Testis (tissue), 3 donors: ENCODE measurements around the gene GPR146. TPM values are rescaled to one million over a fixed set of nuclear protein-coding genes. Genes with fewer than 3 reads are reported as not detected.

Source experiments
- DNase-seq: peaks from one replicate; pipeline ENCODE4 v3.0.0-alpha.2; 2019
- H3K27ac ChIP-seq, 2 donors: fragments of 200-600 bp; sonication (generic); one replicate each; pipeline ENCODE4 v1.5.1; 2019
- H3K27me3 ChIP-seq: fragments of 200-600 bp; sonication (generic); one replicate; pipeline ENCODE4 v1.5.1; 2019
- H3K36me3 ChIP-seq: fragments of 200-600 bp; sonication (generic); one replicate; pipeline ENCODE4 v1.5.1; 2017; ENCODE audit warnings: low read depth; ENCODE audit errors: missing control alignments
- H3K4me1 ChIP-seq: fragments of 200-600 bp; sonication (generic); one replicate; pipeline ENCODE4 v1.5.1; 2019
- H3K4me3 ChIP-seq, 2 donors: fragments of 200-600 bp; sonication (generic); one replicate each; pipeline ENCODE4 v1.5.1; 2017 to 2019
- H3K9me3 ChIP-seq: fragments of 200-600 bp; sonication (generic); one replicate; pipeline ENCODE4 v1.5.1; 2017
- POLR2A ChIP-seq: fragments of 450-650 bp; IDR thresholded peaks from one replicate; pipeline ENCODE4 v1.6.1; 2017; ENCODE audit warnings: antibody characterized with exemption, mild to moderate bottlenecking, moderate library complexity
- WGBS, 2 donors: methylation state at CpG; one replicate each; pipeline ENCODE4 v1.1.5; 2018; 5-methylcytosine and 5-hydroxymethylcytosine counted together
- intact Hi-C: fragments of 100-400 bp; cut with DNase I; formaldehyde crosslinking; loops from one replicate; pipeline ENCODE4 v1.15.1; 2023; ENCODE audit warnings: low total_unique reads
- polyA plus RNA-seq: library from polyadenylated mRNA; stranded (reverse); fragments of 350-450 nt; fragmentation: Illumina TruSeq; extraction: RNeasy Lipid Tissue Mini Kit (QIAGEN cat#74804); gene quantifications from one replicate; pipeline ENCODE4 v1.2.3, GENCODE V29; 2014; ENCODE audit warnings: low read depth, low replicate concordance; ENCODE audit not compliant: insufficient read depth
- total RNA-seq, 2 donors: library from RNA; depleted of rRNA; stranded (reverse); fragments of >200 nt; gene quantifications; one replicate each; pipeline ENCODE4 v1.2.3, GENCODE V29; 2016
- TF ChIP-seq, protein P1 (sequence below), 3 experiments: fragments of 450-650 bp in 2 of 3; fragments of 200-600 bp in 1 of 3; sonication (generic) in 1 of 3; IDR thresholded peaks; one replicate each; pipeline ENCODE4 v1.5.1; 2016 to 2019; ENCODE audit warnings: antibody characterized with exemption in 3 of 3, mild to moderate bottlenecking in 2 of 3, moderate library complexity in 1 of 3

The GPR146 gene
- total and polyA plus RNA-seq, 3 donors from 2014 or later, result 5.3 to 14.4 (median 14.2) TPM

DNA sequence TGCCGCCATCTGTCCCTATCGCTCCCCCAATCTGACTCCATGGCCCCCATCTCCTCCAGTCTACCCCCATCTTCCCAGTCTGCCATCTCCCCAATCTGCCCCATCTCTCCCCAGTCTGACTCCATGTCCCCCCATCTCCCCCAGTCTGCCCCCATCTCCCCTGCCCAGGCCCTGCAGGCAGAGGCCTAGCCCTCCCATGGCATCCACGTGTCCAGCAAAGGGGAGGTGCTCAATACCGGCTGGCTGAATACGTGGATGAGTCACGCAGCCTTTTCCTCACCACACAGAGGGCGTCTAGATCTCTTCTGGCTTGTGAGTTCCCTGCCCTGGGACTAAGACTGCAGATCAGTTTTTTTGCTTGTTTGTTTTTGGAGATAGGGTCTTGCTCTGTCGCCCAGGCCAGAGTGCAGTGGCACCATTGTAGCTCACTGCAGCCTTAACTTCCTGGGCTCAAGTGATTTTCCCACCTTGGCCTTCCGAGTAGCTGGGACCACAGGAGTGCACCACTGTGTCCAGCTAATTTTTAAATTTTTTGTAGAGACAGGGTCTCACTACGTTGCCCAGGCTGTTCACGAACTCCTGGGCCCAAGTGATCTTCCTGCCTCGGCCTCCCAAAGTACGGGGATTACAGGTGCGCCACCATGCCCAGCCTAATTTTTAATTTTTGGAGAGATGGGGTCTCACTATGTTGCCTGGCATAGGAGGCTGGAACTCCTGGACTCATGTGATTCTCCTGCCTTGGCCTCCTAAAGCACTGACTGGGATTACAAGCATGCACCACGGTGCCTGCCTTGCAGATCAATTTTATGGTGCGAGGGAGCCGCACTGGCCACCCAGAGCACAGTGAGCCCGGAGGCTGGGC, 15.3 kb upstream of the GPR146 start:
- TF ChIP-seq POLR2A, result no peak
- TF ChIP-seq, protein P1, sequence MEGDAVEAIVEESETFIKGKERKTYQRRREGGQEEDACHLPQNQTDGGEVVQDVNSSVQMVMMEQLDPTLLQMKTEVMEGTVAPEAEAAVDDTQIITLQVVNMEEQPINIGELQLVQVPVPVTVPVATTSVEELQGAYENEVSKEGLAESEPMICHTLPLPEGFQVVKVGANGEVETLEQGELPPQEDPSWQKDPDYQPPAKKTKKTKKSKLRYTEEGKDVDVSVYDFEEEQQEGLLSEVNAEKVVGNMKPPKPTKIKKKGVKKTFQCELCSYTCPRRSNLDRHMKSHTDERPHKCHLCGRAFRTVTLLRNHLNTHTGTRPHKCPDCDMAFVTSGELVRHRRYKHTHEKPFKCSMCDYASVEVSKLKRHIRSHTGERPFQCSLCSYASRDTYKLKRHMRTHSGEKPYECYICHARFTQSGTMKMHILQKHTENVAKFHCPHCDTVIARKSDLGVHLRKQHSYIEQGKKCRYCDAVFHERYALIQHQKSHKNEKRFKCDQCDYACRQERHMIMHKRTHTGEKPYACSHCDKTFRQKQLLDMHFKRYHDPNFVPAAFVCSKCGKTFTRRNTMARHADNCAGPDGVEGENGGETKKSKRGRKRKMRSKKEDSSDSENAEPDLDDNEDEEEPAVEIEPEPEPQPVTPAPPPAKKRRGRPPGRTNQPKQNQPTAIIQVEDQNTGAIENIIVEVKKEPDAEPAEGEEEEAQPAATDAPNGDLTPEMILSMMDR (IDR thresholded peaks at IDR 0.05), result no peak
- H3K27me3 ChIP-seq, result no peaks in the 10 kb centered on the region
- peak overlapping the region; percentile 75 to 85 for H3K4me3 ChIP-seq
- DNase-seq, result peak; percentile 94
- intact Hi-C loops, result no loop called here
- H3K27ac ChIP-seq, result peak overlapping the region; percentile 95 to 98
- peaks cover 14% of the 10 kb centered on the region for H3K4me1 ChIP-seq
- no peaks in the 10 kb centered on the region for H3K9me3 ChIP-seq
- H3K36me3 ChIP-seq, result no peaks in the 10 kb centered on the region
- 51 to 57% methylated on average over 17 to 18 of the region's 18 CpGs for WGBS, 2 donors

DNA sequence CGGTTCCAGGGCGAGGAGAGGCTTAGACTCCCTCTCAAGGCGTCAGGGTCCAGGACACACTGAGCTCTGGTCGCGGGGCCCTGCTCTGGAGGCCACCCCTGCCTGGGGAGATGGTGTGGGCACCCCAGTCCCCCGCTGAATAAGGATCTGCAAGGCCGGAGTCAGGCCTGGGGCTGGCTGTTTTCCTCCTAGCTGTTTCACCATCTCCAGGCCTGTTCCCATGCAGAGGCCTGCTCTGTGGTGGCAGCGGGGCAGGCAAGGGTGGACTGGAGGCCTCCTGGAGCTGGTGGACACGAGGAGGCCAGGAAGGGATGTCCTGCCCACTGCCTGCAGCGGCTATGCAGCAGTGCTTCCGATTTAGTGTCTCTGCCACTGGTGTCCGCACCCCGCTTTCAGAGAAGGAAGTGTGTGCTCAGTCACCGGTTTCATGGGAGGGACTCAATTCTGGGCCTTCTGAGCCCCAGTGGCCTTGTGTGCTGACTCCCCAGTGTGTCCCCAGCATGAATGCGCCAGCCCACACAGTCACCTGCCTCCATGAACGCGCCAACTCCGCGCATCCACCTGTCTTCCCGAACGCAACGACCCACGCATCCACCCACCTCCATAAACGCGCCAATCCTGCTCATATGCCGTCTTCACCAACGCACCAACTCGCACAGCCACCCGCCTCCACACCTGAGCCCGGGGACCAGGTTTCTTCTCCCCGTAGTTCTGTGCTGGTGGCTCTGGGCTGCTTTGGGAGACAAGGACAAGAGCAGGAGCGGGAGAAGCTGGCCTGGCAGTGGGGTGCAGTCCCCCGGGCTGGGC, 14.5 kb upstream of the GPR146 start:
- intact Hi-C loops, result no loop called here
- no peak for DNase-seq
- WGBS, 2 donors, result 91 to 96% methylated on average over 26 to 33 of the region's 33 CpGs
- H3K4me1 ChIP-seq, result peaks cover 14% of the 10 kb centered on the region
- no peaks in the 10 kb centered on the region for H3K27me3 ChIP-seq
- H3K36me3 ChIP-seq, result no peaks in the 10 kb centered on the region
- no peak overlapping the region for H3K4me3 ChIP-seq
- peak overlapping the region; percentile 95 to 98 for H3K27ac ChIP-seq
- H3K9me3 ChIP-seq, result no peaks in the 10 kb centered on the region
- TF ChIP-seq, protein P1 (IDR thresholded peaks at IDR 0.05), result no peak
- no peak for TF ChIP-seq POLR2A

- Histone ChIP-seq H3K9me3 (no peaks in the 10 kb centered on the region), H3K36me3 (no peaks in the 10 kb centered on the region), H3K4me3 (no peak overlapping the region), H3K4me1 (peaks cover 14% of the 10 kb centered on the region), H3K27me3 (no peaks in the 10 kb centered on the region), H3K27ac (no peak overlapping the region)
- 92 to 98% methylated on average over 8 to 11 of the region's 12 CpGs for WGBS, 2 donors
- TF ChIP-seq, protein P1 (IDR thresholded peaks at IDR 0.05), result no peak
- TF ChIP-seq POLR2A, result no peak
- intact Hi-C loops, result no loop called here
- no peak for DNase-seq
These were observed 13.8 kb upstream of the GPR146 start for GRCh38 chr7:1030444-1031070.

DNA sequence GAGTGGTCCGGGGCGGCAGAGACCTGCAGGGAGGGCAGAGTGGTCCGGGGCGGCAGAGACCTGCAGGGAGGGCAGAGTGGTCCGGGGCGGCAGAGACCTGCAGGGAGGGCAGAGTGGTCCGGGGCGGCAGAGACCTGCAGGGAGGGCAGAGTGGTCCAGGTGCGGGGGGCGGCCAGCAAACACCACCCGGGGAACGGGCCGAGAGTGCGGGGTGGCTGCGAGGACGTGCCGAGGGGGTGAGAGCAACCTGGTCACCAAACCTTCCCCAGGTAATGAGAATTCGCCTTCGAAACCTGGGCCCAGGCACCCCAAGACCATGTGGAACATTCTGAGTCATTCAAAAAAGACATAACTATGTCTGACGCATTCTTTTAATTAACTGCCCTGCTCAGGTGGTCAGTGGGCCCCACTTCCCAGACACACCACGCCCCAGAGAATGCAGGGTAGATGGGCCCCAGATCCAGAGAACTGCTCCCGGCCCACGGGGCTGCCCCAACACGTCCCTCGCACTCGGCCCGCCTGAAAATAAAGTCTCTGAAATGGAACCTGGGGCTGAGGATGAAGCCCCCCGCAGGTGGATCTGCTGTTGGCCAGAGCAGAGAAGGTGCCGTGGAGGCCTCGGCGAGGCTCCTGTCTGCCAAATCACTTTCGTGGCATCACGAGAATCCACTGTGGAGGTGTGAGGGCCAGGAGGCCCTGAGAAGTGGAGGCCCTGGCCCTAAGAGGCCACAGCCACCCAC, 12.5 kb upstream of the GPR146 start:
- Histone ChIP-seq H3K36me3 (no peaks in the 10 kb centered on the region), H3K4me3 (no peak overlapping the region), H3K4me1 (peaks cover 14% of the 10 kb centered on the region), H3K27ac (no peak overlapping the region), H3K27me3 (no peaks in the 10 kb centered on the region), H3K9me3 (no peaks in the 10 kb centered on the region)
- 92 to 95% methylated on average over 27 to 30 of the region's 33 CpGs for WGBS, 2 donors
- no peak for DNase-seq
- TF ChIP-seq POLR2A, result no peak
- TF ChIP-seq, protein P1 (IDR thresholded peaks at IDR 0.05), result no peak
- intact Hi-C loops, result no loop called here
